Naive thymus-derived CD4-positive, alpha-beta T cell (primary cell): Measurements from ENCODE around the gene PTPRK. TPM values are rescaled to one million over a fixed set of nuclear protein-coding genes. Genes with fewer than 3 reads are reported as not detected.

Source experiments
- ATAC-seq: fragments of 150-1000 bp; cut with Tn5 transposase; 2 replicates; pipeline ENCODE4 v1.10.0; 2021; ENCODE audit warnings: mild to moderate bottlenecking, moderate library complexity
- CTCF ChIA-PET: fragments of 350-600 bp; sonication (Branson Sonifier 250); formaldehyde crosslinking; loops from one replicate; lab custom pipeline; 2021; ENCODE audit warnings: antibody characterized with exemption; lab: Charles Lee
- POLR2A ChIA-PET: fragments of 350-600 bp; sonication (Branson Sonifier 250); formaldehyde crosslinking; loops from one replicate; lab custom pipeline; 2021; ENCODE audit warnings: antibody characterized with exemption, inconsistent platforms; lab: Charles Lee
- DNase-seq, 9 donors: peaks; one replicate each; pipeline versions ENCODE4 v3.0.0 to v3.0.0-alpha.2; 2020 to 2022; ENCODE audit warnings: mixed read lengths in 1 of 9
- H3K27ac ChIP-seq: one replicate; pipeline ENCODE4 v1.7.0; 2013; ENCODE audit warnings: mild to moderate bottlenecking, low read depth, low read length, moderate library complexity
- H3K27me3 ChIP-seq, 2 donors: one replicate each; pipeline ENCODE4 v1.7.0; 2013; ENCODE audit warnings: low read length in 2 of 2, mild to moderate bottlenecking in 2 of 2, moderate library complexity in 2 of 2; ENCODE audit not compliant: control insufficient read depth in 2 of 2, insufficient read depth in 2 of 2
- H3K36me3 ChIP-seq, 3 experiments: 1 replicate in 2 of 3; 2 replicates in 1 of 3; pipeline ENCODE4 v1.7.0; 2013; ENCODE audit warnings: low read length in 3 of 3, mild to moderate bottlenecking in 3 of 3, moderate library complexity in 1 of 3; ENCODE audit not compliant: insufficient read depth in 3 of 3, control insufficient read depth in 2 of 3
- H3K4me1 ChIP-seq, 2 donors: one replicate each; pipeline ENCODE4 v1.7.0; 2013; ENCODE audit warnings: low read length in 2 of 2, mild to moderate bottlenecking in 2 of 2, moderate library complexity in 1 of 2; ENCODE audit not compliant: control insufficient read depth in 2 of 2, insufficient read depth in 2 of 2
- H3K4me3 ChIP-seq: 2 replicates; pipeline ENCODE4 v1.7.0; 2013; ENCODE audit warnings: mild to moderate bottlenecking, low read length
- H3K9me3 ChIP-seq, 3 experiments: 1 replicate in 2 of 3; 2 replicates in 1 of 3; pipeline ENCODE4 v1.7.0; 2013; ENCODE audit warnings: low read length in 3 of 3; ENCODE audit not compliant: control insufficient read depth in 2 of 3
- H3K27ac Mint-ChIP-seq, 9 donors: one replicate each; pipeline ENCODE4 v1.8.0; 2020 to 2022; ENCODE audit warnings: mixed read lengths in 9 of 9, mild to moderate bottlenecking in 8 of 9, moderate library complexity in 5 of 9, inconsistent platforms in 2 of 9
- H3K27me3 Mint-ChIP-seq, 5 donors: one replicate each; pipeline ENCODE4 v1.8.0; 2021 to 2022; ENCODE audit warnings: mixed read lengths in 5 of 5, mild to moderate bottlenecking in 1 of 5
- H3K36me3 Mint-ChIP-seq, 5 donors: one replicate each; pipeline ENCODE4 v1.8.0; 2020 to 2022; ENCODE audit warnings: mixed read lengths in 5 of 5, mild to moderate bottlenecking in 3 of 5, inconsistent platforms in 1 of 5
- H3K4me1 Mint-ChIP-seq, 7 donors: one replicate each; pipeline ENCODE4 v1.8.0; 2020 to 2022; ENCODE audit warnings: mixed read lengths in 7 of 7, mild to moderate bottlenecking in 3 of 7, inconsistent platforms in 1 of 7
- H3K4me3 Mint-ChIP-seq, 10 donors: one replicate each; pipeline ENCODE4 v1.8.0; 2020 to 2022; ENCODE audit warnings: mild to moderate bottlenecking in 10 of 10, mixed read lengths in 10 of 10, moderate library complexity in 6 of 10, inconsistent platforms in 2 of 10
- H3K9me3 Mint-ChIP-seq, 11 donors: one replicate each; pipeline ENCODE4 v1.8.0; 2020 to 2022; ENCODE audit warnings: mixed read lengths in 11 of 11, mild to moderate bottlenecking in 4 of 11, inconsistent platforms in 1 of 11, moderate library complexity in 1 of 11
- intact Hi-C, 2 donors: fragments of 100-400 bp; cut with micrococcal nuclease; formaldehyde crosslinking; loops; one replicate each; pipeline ENCODE4 v1.15.1; 2023
- polyA plus RNA-seq, 2 donors: library from polyadenylated mRNA; unstranded; fragments of 300-500 nt; fragmentation: Illumina TruSeq; gene quantifications; one replicate each; pipeline ENCODE4 v1.2.3, GENCODE V29; 2021
- total RNA-seq, 6 experiments: library from RNA in 5 of 6; stranded (reverse) in 5 of 6; gene quantifications; 1 replicate in 5 of 6; 2 replicates in 1 of 6; pipeline ENCODE4 v1.2.3 and lab custom pipeline; 2021 to 2026

The PTPRK gene
- total and polyA plus RNA-seq, 7 experiments from 2014 or later, result 1.3 to 6.5 (median 2.3) TPM

- intact Hi-C loops, result no loop called here
- H3K9me3 Mint-ChIP-seq, result no peaks in the 10 kb centered on the region
- H3K27ac Mint-ChIP-seq, result no peak overlapping the region
- Histone ChIP-seq H3K9me3 (no peaks in the 10 kb centered on the region), H3K4me1 (no peaks in the 10 kb centered on the region), H3K4me3 (no peak overlapping the region), H3K27me3 (peaks cover 0 to 3% of the 10 kb centered on the region in 2 donors), H3K36me3 (no peaks in the 10 kb centered on the region), H3K27ac (no peak overlapping the region)
- no peak for DNase-seq
- CTCF ChIA-PET, result no interaction called here
- H3K27me3 Mint-ChIP-seq, result no peaks in the 10 kb centered on the region
- H3K4me3 Mint-ChIP-seq, result no peak overlapping the region
- no peaks in the 10 kb centered on the region for H3K36me3 Mint-ChIP-seq
- H3K4me1 Mint-ChIP-seq, result peaks cover 0 to 9% (median 0%) of the 10 kb centered on the region in 7 donors
- POLR2A ChIA-PET, result no interaction called here
- no peak for ATAC-seq
These were observed 153.0 kb downstream of the PTPRK start for GRCh38 chr6:128367437-128367836.

- no peaks in the 10 kb centered on the region for H3K9me3 ChIP-seq
- no peaks in the 10 kb centered on the region for H3K4me1 Mint-ChIP-seq
- no peaks in the 10 kb centered on the region for H3K27me3 Mint-ChIP-seq
- H3K4me1 ChIP-seq, result no peaks in the 10 kb centered on the region
- no peaks in the 10 kb centered on the region for H3K36me3 ChIP-seq
- H3K9me3 Mint-ChIP-seq, result no peaks in the 10 kb centered on the region
- ChIA-PET POLR2A (no interaction called here), CTCF (no interaction called here)
- intact Hi-C loops, result no loop called here
- no peak overlapping the region for H3K27ac ChIP-seq
- no peak overlapping the region for H3K27ac Mint-ChIP-seq
- peaks cover 0 to 3% of the 10 kb centered on the region in 2 donors for H3K27me3 ChIP-seq
- H3K4me3 ChIP-seq, result no peak overlapping the region
- no peak for ATAC-seq
- no peak overlapping the region for H3K4me3 Mint-ChIP-seq
- no peak for DNase-seq
- H3K36me3 Mint-ChIP-seq, result no peaks in the 10 kb centered on the region
These were observed 154.8 kb downstream of the PTPRK start for GRCh38 chr6:128365520-128366160.

GRCh38 chr6:128364766-128365519 is 155.5 kb downstream of the PTPRK start:
- no peaks in the 10 kb centered on the region for H3K9me3 Mint-ChIP-seq
- H3K4me1 Mint-ChIP-seq, result no peaks in the 10 kb centered on the region
- Histone ChIP-seq H3K4me3 (no peak overlapping the region), H3K27ac (no peak overlapping the region), H3K4me1 (no peaks in the 10 kb centered on the region), H3K9me3 (no peaks in the 10 kb centered on the region), H3K36me3 (no peaks in the 10 kb centered on the region), H3K27me3 (peaks cover 0 to 3% of the 10 kb centered on the region in 2 donors)
- no peak for DNase-seq
- no peak overlapping the region for H3K27ac Mint-ChIP-seq
- no peak overlapping the region for H3K4me3 Mint-ChIP-seq
- no peak for ATAC-seq
- intact Hi-C loops, result no loop called here
- H3K36me3 Mint-ChIP-seq, result no peaks in the 10 kb centered on the region
- no peaks in the 10 kb centered on the region for H3K27me3 Mint-ChIP-seq
- ChIA-PET CTCF (no interaction called here), POLR2A (no interaction called here)

DNA sequence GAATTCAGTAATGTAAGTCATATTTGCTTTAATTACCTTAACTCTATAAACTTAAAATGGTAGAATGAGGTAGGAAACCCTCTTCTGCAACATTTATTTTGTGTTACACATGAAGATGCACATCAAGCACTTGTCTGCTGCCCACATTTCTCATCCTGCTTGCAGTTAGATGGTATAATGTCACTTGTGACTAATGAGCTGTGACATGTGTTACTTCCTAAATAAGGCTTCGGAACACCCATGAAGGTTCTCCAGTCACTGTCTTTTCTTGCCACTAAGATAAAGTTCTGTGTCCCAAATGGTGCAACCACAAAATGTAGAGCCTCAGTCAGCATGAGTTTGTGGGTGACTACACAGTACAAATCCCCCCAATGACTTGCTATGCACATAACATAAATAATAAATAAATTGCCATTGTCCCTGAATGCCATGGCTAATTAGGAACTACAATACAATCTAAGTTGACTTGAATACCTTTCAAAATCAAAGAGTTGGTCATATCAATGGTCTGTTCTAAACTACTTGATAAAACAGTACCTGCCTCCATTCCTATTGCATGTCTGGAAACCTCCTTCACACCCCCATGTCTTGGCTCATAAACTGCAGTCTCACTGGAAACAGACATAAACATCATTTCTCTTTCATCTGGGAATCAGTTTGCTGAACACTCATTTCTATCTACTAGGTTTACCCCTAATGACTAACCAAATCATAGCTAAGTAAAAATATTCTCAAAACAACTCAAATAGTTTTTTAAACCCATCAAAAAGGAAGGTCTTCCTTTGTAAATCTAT is 157.2 kb downstream of the PTPRK start:
- no peaks in the 10 kb centered on the region for H3K36me3 Mint-ChIP-seq
- no peak for DNase-seq
- H3K36me3 ChIP-seq, result no peaks in the 10 kb centered on the region
- intact Hi-C loops, result no loop called here
- no peak overlapping the region for H3K27ac Mint-ChIP-seq
- peaks cover 0 to 3% of the 10 kb centered on the region in 2 donors for H3K27me3 ChIP-seq
- no peak overlapping the region for H3K4me3 ChIP-seq
- CTCF ChIA-PET, result no interaction called here
- H3K9me3 Mint-ChIP-seq, result no peaks in the 10 kb centered on the region
- H3K27ac ChIP-seq, result no peak overlapping the region
- no peaks in the 10 kb centered on the region for H3K9me3 ChIP-seq
- no peaks in the 10 kb centered on the region for H3K4me1 ChIP-seq
- H3K4me1 Mint-ChIP-seq, result no peaks in the 10 kb centered on the region
- POLR2A ChIA-PET, result no interaction called here
- no peak overlapping the region for H3K4me3 Mint-ChIP-seq
- H3K27me3 Mint-ChIP-seq, result no peaks in the 10 kb centered on the region
- no peak for ATAC-seq

DNA sequence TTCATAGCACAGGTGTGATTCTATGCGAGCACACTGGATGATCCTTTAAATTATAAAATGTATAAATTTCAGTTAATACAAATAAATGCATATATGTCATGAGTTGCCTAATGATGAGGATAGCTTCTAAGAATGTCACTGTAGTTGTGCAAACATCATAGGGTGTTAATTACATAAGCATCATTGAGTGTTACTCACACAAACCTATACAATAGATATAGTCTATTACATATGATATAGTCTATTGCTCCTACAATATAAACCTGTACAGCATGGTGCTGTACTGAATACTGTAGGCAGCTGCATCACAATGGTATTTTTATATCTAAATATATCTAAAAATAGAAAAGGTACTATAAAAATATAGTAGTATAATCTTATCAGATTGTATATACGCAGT is 159.0 kb downstream of the PTPRK start:
- Mint-ChIP-seq H3K36me3 (no peaks in the 10 kb centered on the region), H3K27me3 (no peaks in the 10 kb centered on the region), H3K4me3 (no peak overlapping the region), H3K27ac (no peak overlapping the region), H3K9me3 (no peaks in the 10 kb centered on the region), H3K4me1 (no peaks in the 10 kb centered on the region)
- DNase-seq (no peak), ATAC-seq (no peak)
- POLR2A ChIA-PET, result no interaction called here
- Histone ChIP-seq H3K4me3 (no peak overlapping the region), H3K27me3 (peaks cover 0 to 3% of the 10 kb centered on the region in 2 donors), H3K9me3 (no peaks in the 10 kb centered on the region), H3K36me3 (no peaks in the 10 kb centered on the region), H3K4me1 (no peaks in the 10 kb centered on the region), H3K27ac (no peak overlapping the region)
- CTCF ChIA-PET, result no interaction called here
- intact Hi-C loops, result no loop called here

DNA sequence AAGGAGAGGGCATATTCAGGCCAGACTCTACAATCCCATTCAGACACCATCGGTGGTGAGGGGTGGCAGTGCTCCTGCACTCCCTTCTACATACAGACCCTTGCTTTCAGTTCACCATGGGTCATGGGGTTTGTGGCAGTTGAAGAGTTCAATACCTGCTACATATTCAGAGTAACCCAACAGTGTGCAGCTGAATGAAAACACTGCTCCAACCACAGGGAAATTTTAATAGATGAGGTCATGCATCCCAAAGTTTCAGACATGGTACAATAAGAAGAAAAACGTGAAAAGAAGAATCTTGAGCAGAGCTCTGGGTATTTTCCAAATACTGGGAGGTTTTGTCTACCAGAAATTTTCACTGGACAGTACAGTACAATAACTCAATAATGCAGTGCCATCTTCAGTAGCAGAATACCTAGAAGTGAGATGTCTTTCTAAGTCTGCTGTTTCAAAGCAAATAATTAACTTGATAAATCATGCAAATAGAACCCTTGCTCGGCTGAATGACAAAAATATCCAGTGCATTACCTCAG is 162.1 kb downstream of the PTPRK start:
- Mint-ChIP-seq H3K9me3 (no peaks in the 10 kb centered on the region), H3K27ac (peak overlapping the region in 1 of 9 donors; percentile 31), H3K27me3 (no peaks in the 10 kb centered on the region), H3K4me1 (no peaks in the 10 kb centered on the region), H3K36me3 (no peaks in the 10 kb centered on the region), H3K4me3 (no peak overlapping the region)
- H3K27ac ChIP-seq, result no peak overlapping the region
- intact Hi-C loops, result no loop called here
- DNase-seq, result no peak
- no peaks in the 10 kb centered on the region for H3K36me3 ChIP-seq
- H3K9me3 ChIP-seq, result no peaks in the 10 kb centered on the region
- POLR2A ChIA-PET, result no interaction called here
- no peak overlapping the region for H3K4me3 ChIP-seq
- CTCF ChIA-PET, result no interaction called here
- no peak for ATAC-seq
- no peaks in the 10 kb centered on the region for H3K4me1 ChIP-seq
- H3K27me3 ChIP-seq, result no peaks in the 10 kb centered on the region
